Panc1 (cell line): ENCODE measurements around the gene PPDPF. TPM values are rescaled to one million over a fixed set of nuclear protein-coding genes. Genes with fewer than 3 reads are reported as not detected.

ENCODE experiments used
- ATAC-seq: fragments of 200-7000 bp; cut with Tn5 transposase; 2 replicates; pipeline ENCODE4 v1.9.1; 2020; ENCODE audit warnings: mild to moderate bottlenecking, moderate library complexity
- BruUV-seq: library from RNA; stranded (reverse); fragments of 400-500 nt; replicated peaks from 2 replicates; lab custom pipeline; 2021; lab: Mats Ljungman, UMichigan
- CTCF ChIA-PET: fragments of 300-600 bp; sonication (Branson Sonifier 250); formaldehyde crosslinking; loops from one replicate; lab custom pipeline; 2022; ENCODE audit warnings: antibody characterized with exemption; lab: Charles Lee
- POLR2A ChIA-PET: fragments of 300-600 bp; sonication (Branson Sonifier 250); formaldehyde crosslinking; loops from one replicate; lab custom pipeline; 2022; ENCODE audit warnings: antibody characterized with exemption; lab: Charles Lee
- DNase-seq: peaks from one replicate; pipeline ENCODE4 v3.0.0-alpha.2; 2010; ENCODE audit warnings: low read depth, low spot score
- H3K27ac ChIP-seq: 2 replicates; pipeline ENCODE4 v1.5.1; 2011; ENCODE audit warnings: mild to moderate bottlenecking, low read length, inconsistent platforms
- H3K27me3 ChIP-seq: fragments of 200-500 bp; sonication (Bioruptor generic); 2 replicates; pipeline ENCODE4 v1.6.0; 2014; ENCODE audit warnings: low read length, inconsistent platforms; ENCODE audit not compliant: control insufficient read depth, insufficient read depth
- H3K36me3 ChIP-seq: fragments of 200-500 bp; sonication (Bioruptor generic); 2 replicates; pipeline ENCODE4 v1.5.1; 2014; ENCODE audit warnings: inconsistent platforms, mild to moderate bottlenecking, low read length, moderate library complexity; ENCODE audit not compliant: control insufficient read depth, insufficient read depth
- H3K4me1 ChIP-seq: 2 replicates; pipeline ENCODE4 v1.5.1; 2011; ENCODE audit warnings: inconsistent platforms, mild to moderate bottlenecking, low read length, moderate library complexity; ENCODE audit not compliant: control insufficient read depth, insufficient read depth
- H3K4me3 ChIP-seq, 2 experiments: 2 replicates each; pipeline ENCODE4 v1.5.1; 2011 to 2012; ENCODE audit warnings: low read depth in 2 of 2, low read length in 2 of 2, mild to moderate bottlenecking in 2 of 2, inconsistent platforms in 1 of 2, moderate library complexity in 1 of 2
- H3K9me3 ChIP-seq: fragments of 200-500 bp; sonication (Bioruptor generic); 2 replicates; pipeline ENCODE4 v1.5.1; 2014; ENCODE audit warnings: low read depth, mild to moderate bottlenecking, inconsistent platforms, low read length, moderate library complexity; ENCODE audit not compliant: control insufficient read depth, insufficient read depth
- POLR2AphosphoS5 ChIP-seq: IDR thresholded peaks from 2 replicates; pipeline ENCODE4 v1.6.1; 2012; ENCODE audit warnings: mild to moderate bottlenecking, low read depth, low read length, moderate library complexity
- SIN3A ChIP-seq: IDR thresholded peaks from 2 replicates; pipeline ENCODE4 v1.6.1; 2012; ENCODE audit warnings: low read depth, mild to moderate bottlenecking, low read length, moderate library complexity, borderline replicate concordance; ENCODE audit not compliant: insufficient read depth
- TCF7L2 ChIP-seq: IDR thresholded peaks from 2 replicates; pipeline ENCODE4 v1.6.1; 2011; ENCODE audit warnings: mild to moderate bottlenecking, low read depth, low read length, inconsistent platforms
- in situ Hi-C: cut with HindIII; loops from 2 replicates; pipeline ENCODE4 v1.10.0; 2016; ENCODE audit warnings: low sequenced_read_pairs, low pct_unique_long_range_greater_than_20kb
- intact Hi-C: fragments of 100-400 bp; cut with micrococcal nuclease; formaldehyde crosslinking; loops from one replicate; pipeline ENCODE4 v1.10.0; 2022; ENCODE audit not compliant: unreplicated experiment
- total RNA-seq: library from RNA; stranded (reverse); gene quantifications from one replicate; pipeline ENCODE4 v1.2.1, GENCODE V29; 2021; ENCODE audit not compliant: unreplicated experiment
- TF ChIP-seq, protein P1 (sequence below): fragments of 450-650 bp; IDR thresholded peaks from 2 replicates; pipeline ENCODE4 v1.5.1; 2017; ENCODE audit warnings: mild to moderate bottlenecking
- TF ChIP-seq, protein P2 (sequence below), 2 experiments: IDR thresholded peaks; 2 replicates each; pipeline ENCODE4 v1.6.1; 2011 to 2012; ENCODE audit warnings: low read depth in 2 of 2, control low read depth in 1 of 2, low read length in 1 of 2, mild to moderate bottlenecking in 1 of 2, moderate library complexity in 1 of 2; ENCODE audit not compliant: insufficient read depth in 1 of 2

PPDPF gene
- total RNA-seq, 1 experiment from 2014 or later: 241 TPM

DNA sequence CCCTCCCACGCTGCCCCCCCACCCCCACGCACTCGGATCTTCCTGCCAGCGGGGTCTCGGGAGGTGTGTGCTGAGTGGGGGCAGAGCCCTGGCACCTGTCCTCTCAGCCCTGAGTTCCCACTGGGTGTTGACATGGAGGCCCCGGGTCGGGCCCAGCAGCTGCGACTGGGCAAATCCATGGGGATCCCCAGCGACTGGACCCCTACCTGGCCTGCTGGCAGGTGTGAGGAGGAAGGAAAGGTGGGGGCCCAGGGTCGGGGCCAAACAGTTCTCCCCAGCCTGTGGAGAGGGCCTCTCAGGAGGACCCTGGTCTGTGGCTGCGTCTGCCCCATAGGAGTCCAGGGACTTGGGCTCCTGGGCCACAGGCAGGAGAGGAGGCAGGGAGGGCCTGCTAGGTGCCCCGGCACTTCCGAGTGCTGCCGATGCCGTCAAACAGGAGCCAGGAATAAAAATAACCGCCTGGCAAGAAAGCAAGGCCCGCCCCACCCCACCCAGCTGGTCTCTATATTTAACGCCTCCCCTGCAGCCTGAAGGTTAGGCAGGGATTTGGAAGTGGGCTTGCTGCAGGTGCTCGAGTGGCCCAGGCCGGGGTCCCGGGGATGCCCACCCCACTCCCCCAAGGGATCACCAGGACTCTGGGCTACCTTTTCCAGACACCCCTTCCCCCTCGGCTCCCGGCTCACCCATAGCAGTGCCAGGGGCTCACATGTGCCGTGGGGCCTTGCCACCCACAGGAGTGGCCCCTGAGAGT, 20.2 kb upstream of the PPDPF start:
- TF ChIP-seq, protein P1, sequence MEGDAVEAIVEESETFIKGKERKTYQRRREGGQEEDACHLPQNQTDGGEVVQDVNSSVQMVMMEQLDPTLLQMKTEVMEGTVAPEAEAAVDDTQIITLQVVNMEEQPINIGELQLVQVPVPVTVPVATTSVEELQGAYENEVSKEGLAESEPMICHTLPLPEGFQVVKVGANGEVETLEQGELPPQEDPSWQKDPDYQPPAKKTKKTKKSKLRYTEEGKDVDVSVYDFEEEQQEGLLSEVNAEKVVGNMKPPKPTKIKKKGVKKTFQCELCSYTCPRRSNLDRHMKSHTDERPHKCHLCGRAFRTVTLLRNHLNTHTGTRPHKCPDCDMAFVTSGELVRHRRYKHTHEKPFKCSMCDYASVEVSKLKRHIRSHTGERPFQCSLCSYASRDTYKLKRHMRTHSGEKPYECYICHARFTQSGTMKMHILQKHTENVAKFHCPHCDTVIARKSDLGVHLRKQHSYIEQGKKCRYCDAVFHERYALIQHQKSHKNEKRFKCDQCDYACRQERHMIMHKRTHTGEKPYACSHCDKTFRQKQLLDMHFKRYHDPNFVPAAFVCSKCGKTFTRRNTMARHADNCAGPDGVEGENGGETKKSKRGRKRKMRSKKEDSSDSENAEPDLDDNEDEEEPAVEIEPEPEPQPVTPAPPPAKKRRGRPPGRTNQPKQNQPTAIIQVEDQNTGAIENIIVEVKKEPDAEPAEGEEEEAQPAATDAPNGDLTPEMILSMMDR: no peak
- TF ChIP-seq TCF7L2 (no peak), SIN3A (no peak), POLR2AphosphoS5 (no peak)
- TF ChIP-seq, protein P2, sequence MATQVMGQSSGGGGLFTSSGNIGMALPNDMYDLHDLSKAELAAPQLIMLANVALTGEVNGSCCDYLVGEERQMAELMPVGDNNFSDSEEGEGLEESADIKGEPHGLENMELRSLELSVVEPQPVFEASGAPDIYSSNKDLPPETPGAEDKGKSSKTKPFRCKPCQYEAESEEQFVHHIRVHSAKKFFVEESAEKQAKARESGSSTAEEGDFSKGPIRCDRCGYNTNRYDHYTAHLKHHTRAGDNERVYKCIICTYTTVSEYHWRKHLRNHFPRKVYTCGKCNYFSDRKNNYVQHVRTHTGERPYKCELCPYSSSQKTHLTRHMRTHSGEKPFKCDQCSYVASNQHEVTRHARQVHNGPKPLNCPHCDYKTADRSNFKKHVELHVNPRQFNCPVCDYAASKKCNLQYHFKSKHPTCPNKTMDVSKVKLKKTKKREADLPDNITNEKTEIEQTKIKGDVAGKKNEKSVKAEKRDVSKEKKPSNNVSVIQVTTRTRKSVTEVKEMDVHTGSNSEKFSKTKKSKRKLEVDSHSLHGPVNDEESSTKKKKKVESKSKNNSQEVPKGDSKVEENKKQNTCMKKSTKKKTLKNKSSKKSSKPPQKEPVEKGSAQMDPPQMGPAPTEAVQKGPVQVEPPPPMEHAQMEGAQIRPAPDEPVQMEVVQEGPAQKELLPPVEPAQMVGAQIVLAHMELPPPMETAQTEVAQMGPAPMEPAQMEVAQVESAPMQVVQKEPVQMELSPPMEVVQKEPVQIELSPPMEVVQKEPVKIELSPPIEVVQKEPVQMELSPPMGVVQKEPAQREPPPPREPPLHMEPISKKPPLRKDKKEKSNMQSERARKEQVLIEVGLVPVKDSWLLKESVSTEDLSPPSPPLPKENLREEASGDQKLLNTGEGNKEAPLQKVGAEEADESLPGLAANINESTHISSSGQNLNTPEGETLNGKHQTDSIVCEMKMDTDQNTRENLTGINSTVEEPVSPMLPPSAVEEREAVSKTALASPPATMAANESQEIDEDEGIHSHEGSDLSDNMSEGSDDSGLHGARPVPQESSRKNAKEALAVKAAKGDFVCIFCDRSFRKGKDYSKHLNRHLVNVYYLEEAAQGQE (IDR thresholded peaks at IDR 0.05; ENCODE audit: insufficient read depth in 1 of 2, low read depth in 2 of 2, low read length in 1 of 2): no peak
- ATAC-seq: no peak

DNA sequence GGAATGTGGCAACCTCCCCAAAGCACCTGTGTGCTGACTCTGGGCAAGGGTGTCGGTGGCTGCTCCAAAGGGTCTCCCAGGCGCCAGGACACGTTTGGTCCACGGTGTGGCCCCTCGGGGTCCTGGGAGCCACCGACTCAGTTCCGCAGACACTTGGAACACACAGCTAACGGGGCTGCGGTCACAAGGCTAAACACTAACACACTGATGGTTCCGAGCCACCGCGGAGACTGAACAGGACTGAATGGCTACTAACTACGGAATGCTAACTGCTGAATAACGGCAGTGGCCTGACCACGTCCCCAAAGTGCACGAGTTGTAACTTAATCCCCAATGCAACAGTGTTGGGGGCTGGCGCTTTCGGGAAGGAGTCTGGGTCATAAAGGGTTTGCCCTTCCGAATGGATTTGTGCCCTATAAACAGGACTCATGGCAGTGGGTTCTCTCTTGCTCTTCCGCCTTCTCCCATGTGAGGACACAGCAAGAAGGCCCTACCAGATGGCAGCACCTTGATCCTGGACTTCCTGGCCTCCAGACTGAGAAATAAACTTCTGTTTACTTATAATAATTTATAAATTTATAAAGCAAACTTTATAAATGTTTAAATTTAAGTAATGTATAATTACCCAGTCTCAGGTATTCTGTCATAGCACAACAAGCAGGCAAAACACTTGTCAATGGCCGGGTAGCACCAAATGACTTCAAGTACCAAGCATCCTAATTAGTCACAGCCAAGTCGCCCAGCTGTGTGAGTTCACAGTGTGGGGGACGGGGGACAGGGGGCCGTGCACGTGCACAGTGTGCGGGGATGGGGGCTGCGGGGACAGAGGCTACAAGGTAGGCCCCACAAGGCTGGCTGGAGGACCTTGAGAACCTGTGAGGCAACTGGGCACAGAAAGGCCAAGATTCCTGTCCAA, 19.4 kb upstream of the PPDPF start:
- ATAC-seq: no peak
- intact Hi-C loops (no loop called here), in situ Hi-C loops (no loop called here)
- Histone ChIP-seq H3K36me3 (no peaks in the 10 kb centered on the region; the same call in 1 of the 2 replicates), H3K27me3 (no peaks in the 10 kb centered on the region), H3K9me3 (no peaks in the 10 kb centered on the region), H3K27ac (no peak overlapping the region), H3K4me1 (peaks cover 18% of the 10 kb centered on the region), H3K4me3 (no peak overlapping the region)
- no peak for DNase-seq
- no TSS peak for BruUV-seq
- ChIA-PET POLR2A (no interaction called here), CTCF (interaction anchor here (0.6 kb wide), 1 partner anchor 131 kb away, joined by 8 read pairs; no protein-coding TSS in a partner anchor)
- TF ChIP-seq, protein P1: no peak
- no peak for TF ChIP-seq POLR2AphosphoS5
- TF ChIP-seq TCF7L2: no peak
- no peak for TF ChIP-seq SIN3A
- TF ChIP-seq, protein P2 (IDR thresholded peaks at IDR 0.05; ENCODE audit: insufficient read depth in 1 of 2, low read depth in 2 of 2, low read length in 1 of 2): no peak

More for the DNA sequence above, 20.2 kb upstream of the PPDPF start:
- no peaks in the 10 kb centered on the region for H3K27me3 ChIP-seq
- H3K4me1 ChIP-seq: peaks cover 18% of the 10 kb centered on the region
- no peaks in the 10 kb centered on the region; the same call in 1 of the 2 replicates for H3K36me3 ChIP-seq
- H3K4me3 ChIP-seq: no peak overlapping the region
- in situ Hi-C loops: no loop called here
- H3K9me3 ChIP-seq: no peaks in the 10 kb centered on the region
- intact Hi-C loops: no loop called here
- no peak for DNase-seq
- ChIA-PET CTCF (no interaction called here), POLR2A (no interaction called here)
- H3K27ac ChIP-seq: no peak overlapping the region
- BruUV-seq: no TSS peak
